GM10847 (cell line): ENCODE data around the gene UBE2K.

Experiments
- POLR2A ChIP-seq: IDR thresholded peaks from 2 replicates; pipeline ENCODE4 v1.6.1; 2011; ENCODE audit not compliant: insufficient read length; ENCODE audit errors: extremely low read depth

UBE2K gene

GRCh38 chr4:39718366-39719323, 20.7 kb downstream of the UBE2K start:
- no peak for TF ChIP-seq POLR2A

GRCh38 chr4:39719804-39720580, 22.1 kb downstream of the UBE2K start:
- TF ChIP-seq POLR2A, result no peak

- no peak for TF ChIP-seq POLR2A
Observed at GRCh38 chr4:39721788-39722187, 23.9 kb downstream of the UBE2K start.

GRCh38 chr4:39729557-39729956, 31.6 kb downstream of the UBE2K start:
- no peak for TF ChIP-seq POLR2A

- TF ChIP-seq POLR2A, result no peak
Observed at GRCh38 chr4:39730072-39730471, 32.1 kb downstream of the UBE2K start.

GRCh38 chr4:39731908-39732307, 34.0 kb downstream of the UBE2K start:
- TF ChIP-seq POLR2A, result no peak

GRCh38 chr4:39732728-39733127, 34.8 kb downstream of the UBE2K start:
- TF ChIP-seq POLR2A, result no peak

GRCh38 chr4:39741401-39741800, 43.5 kb downstream of the UBE2K start:
- no peak for TF ChIP-seq POLR2A

GRCh38 chr4:39745920-39746319, 48.0 kb downstream of the UBE2K start:
- TF ChIP-seq POLR2A, result no peak

GRCh38 chr4:39750216-39750615, 52.3 kb downstream of the UBE2K start:
- TF ChIP-seq POLR2A, result no peak

- no peak for TF ChIP-seq POLR2A
Observed at GRCh38 chr4:39754309-39754708, 56.4 kb downstream of the UBE2K start.

GRCh38 chr4:39756159-39756558, 58.2 kb downstream of the UBE2K start:
- no peak for TF ChIP-seq POLR2A

GRCh38 chr4:39758176-39758575, 60.2 kb downstream of the UBE2K start:
- TF ChIP-seq POLR2A, result no peak

GRCh38 chr4:39759569-39759968, 61.6 kb downstream of the UBE2K start:
- no peak for TF ChIP-seq POLR2A

GRCh38 chr4:39761005-39761667, 63.2 kb downstream of the UBE2K start:
- no peak for TF ChIP-seq POLR2A
